Neural cell (in vitro differentiated cells): ENCODE data around the gene STXBP2. TPM values are rescaled to one million over a fixed set of nuclear protein-coding genes. Genes with fewer than 3 reads are reported as not detected.

ENCODE experiments used
- H2AFZ ChIP-seq: fragments of 200-600, 300-800 bp; sonication (generic), shearing (Covaris generic); 2 replicates; pipeline ENCODE4 v1.6.0; 2014; ENCODE audit warnings: low read depth, mild to moderate bottlenecking, antibody characterized with exemption, low read length, moderate library complexity
- H3F3A ChIP-seq: fragments of 200-600 bp; shearing (Covaris generic); 2 replicates; pipeline ENCODE4 v1.6.1; 2016; ENCODE audit warnings: mild to moderate bottlenecking, moderate library complexity, mixed read lengths, antibody characterized with exemption, low read length; ENCODE audit not compliant: insufficient read depth, poor library complexity, severe bottlenecking
- H3K27ac ChIP-seq: fragments of 200-600, 300-800 bp; sonication (generic), shearing (Covaris generic); 2 replicates; pipeline ENCODE4 v1.5.1; 2014; ENCODE audit warnings: mild to moderate bottlenecking, low read length, moderate library complexity
- H3K27me3 ChIP-seq: fragments of 300-800, 200-600 bp; sonication (generic), shearing (Covaris generic); 2 replicates; pipeline ENCODE4 v1.6.0; 2014; ENCODE audit warnings: mild to moderate bottlenecking, low read depth, low read length, moderate library complexity; ENCODE audit not compliant: insufficient read depth
- H3K36me3 ChIP-seq: fragments of 300-800, 200-600 bp; sonication (generic), shearing (Covaris generic); 2 replicates; pipeline ENCODE4 v1.5.1; 2014; ENCODE audit warnings: mild to moderate bottlenecking, antibody characterized with exemption, low read length, moderate library complexity; ENCODE audit not compliant: insufficient read depth
- H3K4me2 ChIP-seq: fragments of 300-800, 200-600 bp; sonication (generic), shearing (Covaris generic); 2 replicates; pipeline ENCODE4 v1.6.0; 2014; ENCODE audit warnings: mild to moderate bottlenecking, low read length
- H3K4me3 ChIP-seq: fragments of 300-800, 200-600 bp; sonication (generic), shearing (Covaris generic); 2 replicates; pipeline ENCODE4 v1.5.1; 2014; ENCODE audit warnings: mild to moderate bottlenecking, low read length, moderate library complexity
- H3K79me2 ChIP-seq: fragments of 200-600 bp; shearing (Covaris generic); replicated peaks from 2 replicates; pipeline ENCODE4 v1.6.0; 2014; ENCODE audit warnings: mild to moderate bottlenecking, low read length, moderate library complexity; ENCODE audit not compliant: insufficient read depth
- H3K9ac ChIP-seq: fragments of 300-800, 200-600 bp; sonication (generic), shearing (Covaris generic); 2 replicates; pipeline ENCODE4 v1.6.1; 2016; ENCODE audit warnings: mild to moderate bottlenecking, low read length, mixed read lengths
- H3K9me2 ChIP-seq: fragments of 200-600 bp; shearing (Covaris generic); 2 replicates; pipeline ENCODE4 v1.6.1; 2016; ENCODE audit warnings: mild to moderate bottlenecking, low read length, mixed read lengths; ENCODE audit not compliant: insufficient read depth
- H3K9me3 ChIP-seq: fragments of 200-600, 300-800 bp; sonication (generic), shearing (Covaris generic); 2 replicates; pipeline ENCODE4 v1.6.1; 2016; ENCODE audit warnings: mild to moderate bottlenecking, mixed run types, low read length, moderate library complexity, mixed read lengths
- H4K20me1 ChIP-seq: fragments of 200-600 bp; shearing (Covaris generic); 2 replicates; pipeline ENCODE4 v1.6.1; 2016; ENCODE audit warnings: mild to moderate bottlenecking, mixed run types; ENCODE audit not compliant: insufficient read depth
- EP300 ChIP-seq: fragments of 450-650 bp; conservative IDR thresholded peaks from 2 replicates; pipeline ENCODE4 v1.6.1; 2014; ENCODE audit warnings: antibody characterized with exemption, mild to moderate bottlenecking, moderate library complexity; ENCODE audit not compliant: poor library complexity, severe bottlenecking
- MXI1 ChIP-seq: fragments of 450-650 bp; conservative IDR thresholded peaks from 2 replicates; pipeline ENCODE4 v1.6.1; 2014; ENCODE audit warnings: antibody characterized with exemption, mild to moderate bottlenecking; ENCODE audit not compliant: poor library complexity, severe bottlenecking
- POLR2AphosphoS5 ChIP-seq: IDR thresholded peaks from 2 replicates; pipeline ENCODE4 v1.6.1; 2012
- RAD21 ChIP-seq: fragments of 450-650 bp; conservative IDR thresholded peaks from 2 replicates; pipeline ENCODE4 v1.6.1; 2014; ENCODE audit warnings: antibody characterized with exemption, mild to moderate bottlenecking, moderate library complexity
- TAF1 ChIP-seq: IDR thresholded peaks from 2 replicates; pipeline ENCODE4 v1.6.1; 2012; ENCODE audit warnings: low read depth
- polyA plus RNA-seq: library from polyadenylated mRNA; depleted of rRNA; stranded (reverse); fragments of >200 nt; gene quantifications from 2 replicates; pipeline ENCODE4 v1.2.3, GENCODE V29; 2014
- TF ChIP-seq, protein P1 (sequence below): fragments of 450-650 bp; IDR thresholded peaks from 2 replicates; pipeline ENCODE4 v1.5.1; 2014; ENCODE audit warnings: antibody characterized with exemption, mild to moderate bottlenecking, moderate library complexity; ENCODE audit not compliant: poor library complexity, severe bottlenecking

STXBP2 gene
- polyA plus RNA-seq, 1 donor from 2014 or later: 1.7 TPM

DNA sequence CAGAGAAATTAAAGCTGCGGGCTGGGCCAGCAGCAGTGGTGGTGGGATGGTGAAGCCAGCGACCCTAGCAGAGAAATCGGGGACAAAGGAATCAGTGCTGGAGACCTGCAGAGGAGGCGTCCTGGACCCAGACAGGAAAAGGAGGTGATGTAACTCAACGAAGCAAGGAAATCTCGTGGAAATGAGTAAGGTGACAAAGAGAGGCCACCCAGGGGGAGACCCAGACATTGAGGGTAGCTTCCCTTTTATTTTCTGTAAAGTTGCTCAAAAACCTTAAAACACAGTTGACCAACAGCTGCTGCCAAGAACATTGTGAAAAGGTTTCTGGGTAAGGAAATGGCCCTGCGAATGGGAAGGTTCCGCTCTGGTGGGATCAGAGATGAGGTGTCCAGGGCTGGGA lies 18.7 kb downstream of the STXBP2 start:
- no peak overlapping the region for H3K4me3 ChIP-seq
- peaks cover 3% of the 10 kb centered on the region for H3K27me3 ChIP-seq
- H3K9ac ChIP-seq: no peak overlapping the region
- no peaks in the 10 kb centered on the region for H3K9me3 ChIP-seq
- H4K20me1 ChIP-seq: no peaks in the 10 kb centered on the region
- no peaks in the 10 kb centered on the region for H3F3A ChIP-seq
- no peak overlapping the region for H2AFZ ChIP-seq
- no peak overlapping the region for H3K4me2 ChIP-seq
- no peaks in the 10 kb centered on the region for H3K9me2 ChIP-seq
- no peaks in the 10 kb centered on the region for H3K79me2 ChIP-seq
- H3K36me3 ChIP-seq: no peaks in the 10 kb centered on the region
- no peak for TF ChIP-seq EP300
- no peak for TF ChIP-seq POLR2AphosphoS5
- TF ChIP-seq TAF1: no peak
- TF ChIP-seq RAD21: no peak
- TF ChIP-seq, protein P1, sequence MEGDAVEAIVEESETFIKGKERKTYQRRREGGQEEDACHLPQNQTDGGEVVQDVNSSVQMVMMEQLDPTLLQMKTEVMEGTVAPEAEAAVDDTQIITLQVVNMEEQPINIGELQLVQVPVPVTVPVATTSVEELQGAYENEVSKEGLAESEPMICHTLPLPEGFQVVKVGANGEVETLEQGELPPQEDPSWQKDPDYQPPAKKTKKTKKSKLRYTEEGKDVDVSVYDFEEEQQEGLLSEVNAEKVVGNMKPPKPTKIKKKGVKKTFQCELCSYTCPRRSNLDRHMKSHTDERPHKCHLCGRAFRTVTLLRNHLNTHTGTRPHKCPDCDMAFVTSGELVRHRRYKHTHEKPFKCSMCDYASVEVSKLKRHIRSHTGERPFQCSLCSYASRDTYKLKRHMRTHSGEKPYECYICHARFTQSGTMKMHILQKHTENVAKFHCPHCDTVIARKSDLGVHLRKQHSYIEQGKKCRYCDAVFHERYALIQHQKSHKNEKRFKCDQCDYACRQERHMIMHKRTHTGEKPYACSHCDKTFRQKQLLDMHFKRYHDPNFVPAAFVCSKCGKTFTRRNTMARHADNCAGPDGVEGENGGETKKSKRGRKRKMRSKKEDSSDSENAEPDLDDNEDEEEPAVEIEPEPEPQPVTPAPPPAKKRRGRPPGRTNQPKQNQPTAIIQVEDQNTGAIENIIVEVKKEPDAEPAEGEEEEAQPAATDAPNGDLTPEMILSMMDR: no peak
- no peak for TF ChIP-seq MXI1
- no peak overlapping the region for H3K27ac ChIP-seq

DNA sequence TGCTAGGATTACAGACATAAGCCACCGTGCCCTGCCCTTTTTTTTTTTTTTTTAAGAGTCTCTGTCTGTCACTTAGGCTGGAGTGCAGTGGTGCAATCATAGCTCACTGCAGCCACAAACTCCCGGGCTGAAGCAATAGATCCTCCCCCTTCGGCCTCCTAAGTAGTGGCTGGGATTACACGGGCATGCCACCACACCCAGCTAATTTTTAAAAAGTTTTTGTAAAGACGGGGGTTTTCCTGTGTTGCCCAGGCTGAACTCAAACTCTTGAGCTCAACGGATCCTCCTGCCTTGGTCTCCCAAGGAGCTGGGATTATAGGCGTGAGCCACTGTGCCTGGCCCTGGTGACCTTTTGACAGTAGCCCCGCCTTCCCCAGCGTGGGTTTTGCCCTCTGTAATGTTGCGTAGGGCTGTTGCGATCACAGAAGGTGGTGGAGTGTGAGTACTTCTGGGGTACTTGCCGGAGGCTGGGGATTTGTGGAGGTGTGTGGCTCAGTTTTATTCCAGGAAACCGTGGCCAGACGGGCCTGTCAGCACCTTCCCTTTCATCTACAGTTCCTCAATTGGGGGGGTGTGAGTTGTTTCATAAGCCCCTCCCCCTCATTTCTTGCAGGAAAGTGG lies 20.3 kb downstream of the STXBP2 start:
- TF ChIP-seq, protein P1: no peak
- TF ChIP-seq RAD21: no peak
- Histone ChIP-seq H3K9me2 (no peaks in the 10 kb centered on the region), H2AFZ (no peak overlapping the region), H3K4me3 (no peak overlapping the region), H3K4me2 (no peak overlapping the region), H3K9me3 (no peaks in the 10 kb centered on the region), H3K9ac (no peak overlapping the region), H4K20me1 (no peaks in the 10 kb centered on the region), H3K27me3 (no peaks in the 10 kb centered on the region), H3K27ac (no peak overlapping the region), H3K36me3 (no peaks in the 10 kb centered on the region), H3K79me2 (no peaks in the 10 kb centered on the region), H3F3A (no peaks in the 10 kb centered on the region)

DNA sequence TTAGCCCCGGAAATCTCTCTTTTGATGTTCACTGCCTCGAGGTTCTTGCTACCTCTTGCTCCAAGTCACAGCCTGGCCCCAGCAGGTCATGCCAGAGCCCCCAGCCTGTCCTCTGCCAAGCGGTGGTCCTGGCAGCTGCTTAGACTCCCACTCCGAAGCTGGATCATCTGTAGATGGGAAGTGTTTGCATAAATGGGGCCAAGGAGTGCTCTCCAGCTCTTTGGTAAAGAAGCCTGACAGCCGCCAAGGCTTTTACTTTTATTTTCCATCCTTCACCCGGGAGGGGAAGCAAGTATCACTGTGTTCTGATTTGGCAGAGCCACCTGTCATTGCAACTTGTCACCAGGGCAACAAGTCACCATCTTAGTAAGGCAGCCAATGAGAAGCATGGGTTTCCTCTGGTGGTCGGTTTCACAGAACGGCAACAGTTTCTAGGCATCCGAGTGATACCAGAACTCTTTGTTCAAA lies 21.3 kb downstream of the STXBP2 start:
- Histone ChIP-seq H3K27me3 (no peaks in the 10 kb centered on the region), H3K9me2 (no peaks in the 10 kb centered on the region), H3K36me3 (no peaks in the 10 kb centered on the region), H3K9ac (no peak overlapping the region), H3K4me2 (no peak overlapping the region), H3K79me2 (no peaks in the 10 kb centered on the region), H3K4me3 (no peak overlapping the region), H2AFZ (no peak overlapping the region), H3F3A (no peaks in the 10 kb centered on the region), H3K27ac (peak overlapping the region; percentile 64), H4K20me1 (no peaks in the 10 kb centered on the region), H3K9me3 (no peaks in the 10 kb centered on the region)
- TF ChIP-seq, protein P1: no peak
- peak; percentile 16 for TF ChIP-seq EP300
- peak; percentile 12 for TF ChIP-seq POLR2AphosphoS5
